ENCODE results near the gene CAMKMT. TPM values are rescaled to one million over a fixed set of nuclear protein-coding genes. Genes with fewer than 3 reads are reported as not detected.

Gene CAMKMT
- total RNA-seq, 2 donors from 2014 or later, result 3.6 to 4.6 TPM

GRCh38 chr2:44455877-44456276, 94.1 kb downstream of the CAMKMT start:
- Histone ChIP-seq H3K36me3 (no peaks in the 10 kb centered on the region), H3K4me3 (no peak overlapping the region), H3K9me3 (no peaks in the 10 kb centered on the region), H3K27ac (no peak overlapping the region), H3K4me1 (no peaks in the 10 kb centered on the region), H3K27me3 (no peaks in the 10 kb centered on the region)
- DNase-seq (ENCODE audit: low spot score), result no peak
- TF ChIP-seq CTCF (IDR thresholded peaks at IDR 0.05), result no peak

GRCh38 chr2:44456946-44457345, 95.2 kb downstream of the CAMKMT start:
- no peak for TF ChIP-seq CTCF (IDR thresholded peaks at IDR 0.05)
- H3K4me1 ChIP-seq, result no peaks in the 10 kb centered on the region
- H3K27me3 ChIP-seq, result no peaks in the 10 kb centered on the region
- no peaks in the 10 kb centered on the region for H3K36me3 ChIP-seq
- H3K4me3 ChIP-seq, result no peak overlapping the region
- no peak for DNase-seq (ENCODE audit: low spot score)
- H3K27ac ChIP-seq, result no peak overlapping the region
- no peaks in the 10 kb centered on the region for H3K9me3 ChIP-seq

- Histone ChIP-seq H3K27ac (no peak overlapping the region), H3K9me3 (peaks cover 0 to 13% of the 10 kb centered on the region in 2 donors), H3K4me1 (no peaks in the 10 kb centered on the region), H3K4me3 (no peak overlapping the region), H3K27me3 (no peaks in the 10 kb centered on the region), H3K36me3 (no peaks in the 10 kb centered on the region)
- TF ChIP-seq CTCF (IDR thresholded peaks at IDR 0.05), result no peak
- no peak for DNase-seq (ENCODE audit: low spot score)
Observed at GRCh38 chr2:44459739-44460138, 98.0 kb downstream of the CAMKMT start.

- no peak for TF ChIP-seq CTCF (IDR thresholded peaks at IDR 0.05)
- Histone ChIP-seq H3K9me3 (peaks cover 0 to 31% of the 10 kb centered on the region in 2 donors), H3K4me1 (no peaks in the 10 kb centered on the region), H3K36me3 (no peaks in the 10 kb centered on the region), H3K27me3 (no peaks in the 10 kb centered on the region), H3K4me3 (no peak overlapping the region), H3K27ac (no peak overlapping the region)
- no peak for DNase-seq (ENCODE audit: low spot score)
Observed at GRCh38 chr2:44462934-44463849, 101.4 kb downstream of the CAMKMT start.

- Histone ChIP-seq H3K4me3 (no peak overlapping the region), H3K36me3 (no peaks in the 10 kb centered on the region), H3K27me3 (no peaks in the 10 kb centered on the region), H3K27ac (no peak overlapping the region), H3K4me1 (no peaks in the 10 kb centered on the region), H3K9me3 (peaks cover 0 to 31% of the 10 kb centered on the region in 2 donors)
- no peak for TF ChIP-seq CTCF (IDR thresholded peaks at IDR 0.05)
- DNase-seq (ENCODE audit: low spot score), result no peak
Observed at GRCh38 chr2:44464437-44464836, 102.7 kb downstream of the CAMKMT start.

All from right atrium auricular region (tissue), 2 donors.